Measurements from ENCODE around the gene MTMR4. TPM values are rescaled to one million over a fixed set of nuclear protein-coding genes. Genes with fewer than 3 reads are reported as not detected.
"Not testable (repeated sequence)": the region's sequence is repeated elsewhere in the genome, so short reads cannot be mapped to it uniquely, and the experiment has no call there.

MTMR4 gene
- total RNA-seq, 1 donor from 2014 or later: 46.3 TPM

DNA sequence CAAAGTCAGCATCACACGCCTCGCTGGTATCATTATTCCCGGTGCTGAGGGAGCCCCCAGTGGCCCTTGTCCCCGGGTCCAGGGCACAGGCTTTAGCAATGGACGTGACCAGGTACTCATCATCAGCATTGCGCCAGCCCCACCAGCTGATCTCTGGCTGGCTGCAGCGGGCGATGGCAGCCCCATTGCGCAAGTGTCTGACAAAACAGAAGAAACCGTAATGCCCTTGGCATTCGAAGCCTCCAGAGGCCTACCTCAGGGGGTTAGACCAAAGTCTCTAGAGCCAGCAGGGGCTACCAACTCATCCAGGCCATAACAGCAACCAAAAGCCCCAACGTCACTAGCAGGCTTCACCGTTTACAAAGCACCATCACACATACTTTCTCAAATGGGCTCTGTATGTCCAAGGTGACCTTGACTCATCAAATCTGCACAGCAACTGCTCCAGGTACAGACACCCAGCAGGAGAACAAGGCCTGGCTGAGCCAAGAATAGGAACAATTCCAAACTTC, 7.3 kb downstream of the MTMR4 start:
- Histone ChIP-seq H3K27me3 (ENCODE audit: control insufficient read depth, insufficient read depth, low read length) (no peaks in the 10 kb centered on the region), H3K36me3 (ENCODE audit: control insufficient read depth, insufficient read depth, low read length) (peaks cover 6% of the 10 kb centered on the region), H3K4me3 (ENCODE audit: low read depth, low read length) (no peak overlapping the region)
- no peak for TF ChIP-seq CTCF (IDR thresholded peaks at IDR 0.05; ENCODE audit: insufficient read depth, low read length, poor library complexity, severe bottlenecking)
- no peak for DNase-seq (ENCODE audit: low read depth)

- peaks cover 6% of the 10 kb centered on the region for H3K36me3 ChIP-seq (ENCODE audit: control insufficient read depth, insufficient read depth, low read length)
- no peak for TF ChIP-seq CTCF (IDR thresholded peaks at IDR 0.05; ENCODE audit: insufficient read depth, low read length, poor library complexity, severe bottlenecking)
- no peak for DNase-seq (ENCODE audit: low read depth)
- H3K4me3 ChIP-seq (ENCODE audit: low read depth, low read length): no peak overlapping the region
- no peaks in the 10 kb centered on the region for H3K27me3 ChIP-seq (ENCODE audit: control insufficient read depth, insufficient read depth, low read length)
These were observed 7.9 kb downstream of the MTMR4 start for GRCh38 chr17:58506354-58507080.

DNA sequence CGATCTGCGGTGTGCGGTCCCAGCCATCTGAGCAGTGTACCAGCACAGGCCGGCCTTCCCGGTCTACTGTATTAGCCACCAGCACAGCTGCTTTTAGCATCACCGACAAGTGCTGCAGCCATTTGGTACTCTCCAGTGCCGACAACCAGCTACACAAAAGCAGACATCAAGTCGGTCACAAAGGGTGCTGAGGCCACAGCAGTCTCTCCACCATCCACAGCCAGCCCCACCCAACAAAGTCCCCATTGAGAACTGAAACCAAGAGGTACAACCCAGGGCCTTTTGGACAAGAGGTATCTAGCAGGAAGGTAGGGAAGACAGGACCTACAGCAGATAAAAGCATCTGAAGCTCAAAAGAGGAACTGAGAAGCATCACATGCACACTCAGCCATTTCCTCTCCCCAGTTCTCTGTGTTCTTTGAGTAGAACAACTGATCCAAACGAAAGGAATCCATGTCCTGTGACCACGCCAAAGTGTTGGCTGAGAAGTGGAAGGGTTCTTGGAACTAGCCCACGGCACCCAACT, 9.5 kb downstream of the MTMR4 start:
- Histone ChIP-seq H3K4me3 (ENCODE audit: low read depth, low read length) (no peak overlapping the region), H3K36me3 (ENCODE audit: control insufficient read depth, insufficient read depth, low read length) (peaks cover 3% of the 10 kb centered on the region), H3K27me3 (ENCODE audit: control insufficient read depth, insufficient read depth, low read length) (no peaks in the 10 kb centered on the region)
- no peak for TF ChIP-seq CTCF (IDR thresholded peaks at IDR 0.05; ENCODE audit: insufficient read depth, low read length, poor library complexity, severe bottlenecking)
- no peak for DNase-seq (ENCODE audit: low read depth)

GRCh38 chr17:58503866-58504265, 10.6 kb downstream of the MTMR4 start:
- Histone ChIP-seq H3K4me3 (ENCODE audit: low read depth, low read length) (no peak overlapping the region), H3K36me3 (ENCODE audit: control insufficient read depth, insufficient read depth, low read length) (peaks cover 3% of the 10 kb centered on the region), H3K27me3 (ENCODE audit: control insufficient read depth, insufficient read depth, low read length) (no peaks in the 10 kb centered on the region)
- TF ChIP-seq CTCF (IDR thresholded peaks at IDR 0.05; ENCODE audit: insufficient read depth, low read length, poor library complexity, severe bottlenecking): no peak
- no peak for DNase-seq (ENCODE audit: low read depth)

GRCh38 chr17:58503134-58503533, 11.3 kb downstream of the MTMR4 start:
- H3K4me3 ChIP-seq (ENCODE audit: low read depth, low read length); DNase-seq (ENCODE audit: low read depth); H3K27me3 ChIP-seq (ENCODE audit: control insufficient read depth, insufficient read depth, low read length); H3K36me3 ChIP-seq (ENCODE audit: control insufficient read depth, insufficient read depth, low read length): not testable (repeated sequence)

DNA sequence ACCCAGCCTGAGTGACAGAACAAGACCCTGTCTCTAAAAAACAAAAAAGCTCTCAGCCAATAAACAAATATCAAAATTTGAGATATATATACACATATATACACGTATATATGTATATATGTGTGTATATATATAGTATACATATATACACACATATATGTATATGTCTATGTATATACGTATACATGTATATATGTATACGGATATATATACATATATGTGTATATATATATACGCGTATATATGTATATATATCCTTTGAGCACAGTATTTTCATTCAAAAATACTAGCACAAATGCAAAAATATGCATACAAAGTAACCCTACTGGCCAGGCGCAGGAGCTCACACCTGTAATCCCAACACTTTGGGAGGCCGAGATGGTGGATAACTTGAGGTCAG, 13.0 kb downstream of the MTMR4 start:
- Histone ChIP-seq H3K36me3 (ENCODE audit: control insufficient read depth, insufficient read depth, low read length) (no peaks in the 10 kb centered on the region), H3K4me3 (ENCODE audit: low read depth, low read length) (no peak overlapping the region), H3K27me3 (ENCODE audit: control insufficient read depth, insufficient read depth, low read length) (no peaks in the 10 kb centered on the region)
- TF ChIP-seq CTCF (IDR thresholded peaks at IDR 0.05; ENCODE audit: insufficient read depth, low read length, poor library complexity, severe bottlenecking): no peak
- no peak for DNase-seq (ENCODE audit: low read depth)
